Astrocyte (in vitro differentiated cells and primary cell): ENCODE results near the gene VPS37D. TPM values are rescaled to one million over a fixed set of nuclear protein-coding genes. Genes with fewer than 3 reads are reported as not detected.
"Not testable (repeated sequence)": the region's sequence is repeated elsewhere in the genome, so short reads cannot be mapped to it uniquely, and the experiment has no call there.

Experiments
- DNase-seq: peaks from one replicate; pipeline ENCODE4 v3.0.0-alpha.2; 2010; ENCODE audit warnings: low read depth
- FAIRE-seq: peaks from 2 replicates; lab custom pipeline; 2011; peaks lifted over from hg19 to GRCh38; lab: Jason Lieb, UNC
- H2AFZ ChIP-seq: 2 replicates; pipeline ENCODE4 v1.6.0; 2012; ENCODE audit warnings: low read depth, low read length, inconsistent platforms
- H3K27ac ChIP-seq: 2 replicates; pipeline ENCODE4 v1.5.1; 2011; ENCODE audit warnings: low read depth, low read length, inconsistent platforms
- H3K27me3 ChIP-seq: 2 replicates; pipeline ENCODE4 v1.6.0; 2011; ENCODE audit warnings: low read length, inconsistent platforms; ENCODE audit not compliant: insufficient read depth
- H3K36me3 ChIP-seq: 2 replicates; pipeline ENCODE4 v1.5.1; 2011; ENCODE audit warnings: low read length, inconsistent platforms; ENCODE audit not compliant: insufficient read depth
- H3K4me1 ChIP-seq: 2 replicates; pipeline ENCODE4 v1.5.1; 2011; ENCODE audit warnings: low read length, inconsistent platforms; ENCODE audit not compliant: insufficient read depth
- H3K4me2 ChIP-seq: 2 replicates; pipeline ENCODE4 v1.6.0; 2012; ENCODE audit warnings: low read length, inconsistent platforms
- H3K4me3 ChIP-seq: 2 replicates; pipeline ENCODE4 v1.5.1; 2011; ENCODE audit warnings: low read depth, mild to moderate bottlenecking, low read length, inconsistent platforms; ENCODE audit not compliant: insufficient read depth
- H3K79me2 ChIP-seq: 2 replicates; pipeline ENCODE4 v1.6.0; 2012; ENCODE audit warnings: mild to moderate bottlenecking, low read length, inconsistent platforms; ENCODE audit not compliant: insufficient read depth
- H3K9ac ChIP-seq: 2 replicates; pipeline ENCODE4 v1.6.0; 2012; ENCODE audit warnings: mild to moderate bottlenecking, low read length, inconsistent platforms
- H3K9me3 ChIP-seq: 2 replicates; pipeline ENCODE4 v1.5.1; 2012; ENCODE audit warnings: low read depth, mild to moderate bottlenecking, low read length, inconsistent platforms; ENCODE audit not compliant: insufficient read depth
- H4K20me1 ChIP-seq: 2 replicates; pipeline ENCODE4 v1.6.0; 2012; ENCODE audit warnings: low read length, inconsistent platforms; ENCODE audit not compliant: insufficient read depth
- H3K27ac Mint-ChIP-seq: one replicate; pipeline ENCODE4 v1.8.0; 2021; ENCODE audit warnings: mild to moderate bottlenecking, mixed read lengths; ENCODE audit not compliant: unreplicated experiment
- H3K27me3 Mint-ChIP-seq: one replicate; pipeline ENCODE4 v1.8.0; 2021; ENCODE audit warnings: low read depth, mixed read lengths; ENCODE audit not compliant: unreplicated experiment
- H3K36me3 Mint-ChIP-seq: one replicate; pipeline ENCODE4 v1.8.0; 2021; ENCODE audit warnings: low read depth, mixed read lengths; ENCODE audit not compliant: unreplicated experiment
- H3K4me1 Mint-ChIP-seq: one replicate; pipeline ENCODE4 v1.8.0; 2021; ENCODE audit warnings: low read depth, mixed read lengths; ENCODE audit not compliant: unreplicated experiment
- H3K4me3 Mint-ChIP-seq: one replicate; pipeline ENCODE4 v1.8.0; 2021; ENCODE audit warnings: mild to moderate bottlenecking, moderate library complexity, mixed read lengths; ENCODE audit not compliant: unreplicated experiment
- H3K9me3 Mint-ChIP-seq: one replicate; pipeline ENCODE4 v1.8.0; 2021; ENCODE audit warnings: mild to moderate bottlenecking, mixed read lengths; ENCODE audit not compliant: unreplicated experiment
- CTCF ChIP-seq: IDR thresholded peaks from 2 replicates; pipeline ENCODE4 v1.5.1; 2011; ENCODE audit warnings: low read depth, mild to moderate bottlenecking, inconsistent platforms, low read length, moderate library complexity; ENCODE audit not compliant: insufficient read depth
- EZH2 ChIP-seq: IDR thresholded peaks from 2 replicates; pipeline ENCODE4 v1.6.1; 2012; ENCODE audit warnings: mild to moderate bottlenecking, low read length, inconsistent platforms; ENCODE audit not compliant: insufficient read depth
- total RNA-seq: library from RNA; stranded (reverse); gene quantifications from 2 replicates; pipeline ENCODE4 v1.2.1, GENCODE V29; 2021

VPS37D gene
- total RNA-seq, 1 donor from 2014 or later, result 2.9 TPM

- Histone ChIP-seq H4K20me1 (peaks cover 85% of the 10 kb centered on the region), H3K36me3 (peaks cover 14% of the 10 kb centered on the region)
- no peak overlapping the region for H3K27ac Mint-ChIP-seq
Measured at GRCh38 chr7:73708961-73709549, 41.4 kb downstream of the VPS37D start.

GRCh38 chr7:73712773-73713172, 45.1 kb downstream of the VPS37D start:
- Mint-ChIP-seq H3K27ac (peak overlapping the region; percentile 72), H3K4me3 (no peak overlapping the region), H3K4me1 (peaks cover 16% of the 10 kb centered on the region), H3K27me3 (no peaks in the 10 kb centered on the region), H3K9me3 (no peaks in the 10 kb centered on the region), H3K36me3 (peaks cover 5% of the 10 kb centered on the region)
- no peak overlapping the region for H3K27ac ChIP-seq
- FAIRE-seq (no peak), DNase-seq (no peak)
- peaks cover 91% of the 10 kb centered on the region for H4K20me1 ChIP-seq
- no peak overlapping the region for H3K4me2 ChIP-seq
- H3K9me3 ChIP-seq, result no peaks in the 10 kb centered on the region
- no peaks in the 10 kb centered on the region for H3K27me3 ChIP-seq
- H3K36me3 ChIP-seq, result peaks cover 16% of the 10 kb centered on the region
- H3K9ac ChIP-seq, result peak overlapping the region; percentile 20
- H2AFZ ChIP-seq, result no peak overlapping the region
- TF ChIP-seq CTCF, result no peak
- peaks cover 96% of the 10 kb centered on the region for H3K79me2 ChIP-seq
- H3K4me1 ChIP-seq, result peaks cover 40% of the 10 kb centered on the region
- no peak overlapping the region for H3K4me3 ChIP-seq

More at GRCh38 chr7:73708961-73709549, 41.4 kb downstream of the VPS37D start:
- no peak for FAIRE-seq
- no peak for DNase-seq
- H3K4me3 Mint-ChIP-seq, result no peak overlapping the region
- H2AFZ ChIP-seq, result no peak overlapping the region
- peaks cover 78% of the 10 kb centered on the region for H3K79me2 ChIP-seq
- H3K4me1 ChIP-seq, result peaks cover 45% of the 10 kb centered on the region
- H3K9ac ChIP-seq, result no peak overlapping the region
- H3K9me3 ChIP-seq, result no peaks in the 10 kb centered on the region
- no peak overlapping the region for H3K4me2 ChIP-seq
- H3K9me3 Mint-ChIP-seq, result no peaks in the 10 kb centered on the region
- no peak overlapping the region for H3K27ac ChIP-seq
- H3K27me3 ChIP-seq, result no peaks in the 10 kb centered on the region
- TF ChIP-seq CTCF, result no peak
- no peak for TF ChIP-seq EZH2
- H3K4me1 Mint-ChIP-seq, result peaks cover 11% of the 10 kb centered on the region
- H3K36me3 Mint-ChIP-seq, result peaks cover 12% of the 10 kb centered on the region
- no peaks in the 10 kb centered on the region for H3K27me3 Mint-ChIP-seq
- no peak overlapping the region for H3K4me3 ChIP-seq

GRCh38 chr7:73713319-73713718, 45.7 kb downstream of the VPS37D start:
- H3K4me3 ChIP-seq, H3K36me3 Mint-ChIP-seq, H3K4me3 Mint-ChIP-seq, DNase-seq, H3K27me3 ChIP-seq, H3K4me2 ChIP-seq, H2AFZ ChIP-seq, H3K27ac ChIP-seq, H3K27me3 Mint-ChIP-seq, FAIRE-seq, H3K9me3 ChIP-seq, H3K9me3 Mint-ChIP-seq: not testable (repeated sequence)
- peak overlapping the region; percentile 20 for H3K9ac ChIP-seq
- peaks cover 45% of the 10 kb centered on the region for H3K4me1 ChIP-seq
- peaks cover 20% of the 10 kb centered on the region for H3K4me1 Mint-ChIP-seq
- H3K79me2 ChIP-seq, result peaks cover 99% of the 10 kb centered on the region
- H3K27ac Mint-ChIP-seq, result peak overlapping the region; percentile 72
- peaks cover 16% of the 10 kb centered on the region for H3K36me3 ChIP-seq
- peaks cover 93% of the 10 kb centered on the region for H4K20me1 ChIP-seq
